SK-N-SH treated with all-trans-retinoic acid at 6 μM for 48 hours (cell line): ENCODE measurements around the gene SRRD.

Source experiments
- BACH2 ChIP-seq: fragments of 250-450 bp; sonication (Bioruptor Pico); IDR thresholded peaks from 2 replicates; pipeline ENCODE4 v1.9.0; 2021; ENCODE audit warnings: mild to moderate bottlenecking, borderline replicate concordance
- CSDC2 ChIP-seq: fragments of 250-450 bp; sonication (Bioruptor Pico); IDR thresholded peaks from 2 replicates; pipeline ENCODE4 v1.5.0; 2020; ENCODE audit warnings: mild to moderate bottlenecking, moderate library complexity
- ESRRG ChIP-seq: fragments of 250-450 bp; sonication (Bioruptor Pico); IDR thresholded peaks from 2 replicates; pipeline ENCODE4 v1.6.1; 2021; ENCODE audit warnings: mild to moderate bottlenecking
- GLIS3 ChIP-seq: fragments of 250-450 bp; sonication (Bioruptor Pico); IDR thresholded peaks from 2 replicates; pipeline ENCODE4 v1.5.0; 2020; ENCODE audit warnings: mild to moderate bottlenecking, moderate library complexity
- OSR1 ChIP-seq: fragments of 250-450 bp; sonication (Bioruptor Pico); IDR thresholded peaks from 2 replicates; pipeline ENCODE4 v1.8.0; 2022; ENCODE audit warnings: moderate library complexity, mild to moderate bottlenecking, inconsistent platforms
- SNAI2 ChIP-seq: fragments of 250-450 bp; sonication (Bioruptor Pico); IDR thresholded peaks from 2 replicates; pipeline ENCODE4 v1.5.0; 2020; ENCODE audit warnings: mild to moderate bottlenecking, moderate library complexity
- ZC3H10 ChIP-seq: fragments of 250-450 bp; sonication (Bioruptor Pico); IDR thresholded peaks from 2 replicates; pipeline ENCODE4 v1.5.1; 2021; ENCODE audit warnings: mild to moderate bottlenecking, moderate library complexity
- ZFP3 ChIP-seq: fragments of 250-450 bp; sonication (Bioruptor Pico); IDR thresholded peaks from 2 replicates; pipeline ENCODE4 v1.5.0; 2020; ENCODE audit warnings: mild to moderate bottlenecking, moderate library complexity
- ZFP30 ChIP-seq: fragments of 450-650 bp; formaldehyde crosslinking; IDR thresholded peaks from 2 replicates; pipeline ENCODE4 v1.5.0; 2022; ENCODE audit warnings: mild to moderate bottlenecking, moderate library complexity
- ZNF565 ChIP-seq: fragments of 450-650 bp; formaldehyde crosslinking; conservative IDR thresholded peaks from 2 replicates; pipeline ENCODE4 v1.5.0; 2020; ENCODE audit warnings: low read depth, mild to moderate bottlenecking, moderate library complexity
- ZNF8 ChIP-seq: fragments of 450-650 bp; formaldehyde crosslinking; IDR thresholded peaks from 2 replicates; pipeline ENCODE4 v1.5.0; 2020; ENCODE audit warnings: mild to moderate bottlenecking, moderate library complexity
- TF ChIP-seq, protein P1 (sequence below): fragments of 250-450 bp; sonication (Bioruptor Pico); IDR thresholded peaks from 2 replicates; pipeline ENCODE4 v1.8.0; 2020; ENCODE audit warnings: mild to moderate bottlenecking, moderate library complexity, borderline replicate concordance
- TF ChIP-seq, protein P2 (sequence below): fragments of 250-450 bp; sonication (Bioruptor Pico); IDR thresholded peaks from 2 replicates; pipeline ENCODE4 v1.5.1; 2021; ENCODE audit warnings: mild to moderate bottlenecking, moderate library complexity
- TF ChIP-seq, protein P3 (sequence below): fragments of 250-450 bp; sonication (Bioruptor Pico); IDR thresholded peaks from 2 replicates; pipeline ENCODE4 v1.8.0; 2021; ENCODE audit warnings: low read depth, mild to moderate bottlenecking, moderate library complexity, borderline replicate concordance

GRCh38 chr22:26496456-26496855, 12.8 kb downstream of the SRRD start:
- TF ChIP-seq ZNF565 (CRISPR knock-in tag): no peak
- TF ChIP-seq, protein P1, sequence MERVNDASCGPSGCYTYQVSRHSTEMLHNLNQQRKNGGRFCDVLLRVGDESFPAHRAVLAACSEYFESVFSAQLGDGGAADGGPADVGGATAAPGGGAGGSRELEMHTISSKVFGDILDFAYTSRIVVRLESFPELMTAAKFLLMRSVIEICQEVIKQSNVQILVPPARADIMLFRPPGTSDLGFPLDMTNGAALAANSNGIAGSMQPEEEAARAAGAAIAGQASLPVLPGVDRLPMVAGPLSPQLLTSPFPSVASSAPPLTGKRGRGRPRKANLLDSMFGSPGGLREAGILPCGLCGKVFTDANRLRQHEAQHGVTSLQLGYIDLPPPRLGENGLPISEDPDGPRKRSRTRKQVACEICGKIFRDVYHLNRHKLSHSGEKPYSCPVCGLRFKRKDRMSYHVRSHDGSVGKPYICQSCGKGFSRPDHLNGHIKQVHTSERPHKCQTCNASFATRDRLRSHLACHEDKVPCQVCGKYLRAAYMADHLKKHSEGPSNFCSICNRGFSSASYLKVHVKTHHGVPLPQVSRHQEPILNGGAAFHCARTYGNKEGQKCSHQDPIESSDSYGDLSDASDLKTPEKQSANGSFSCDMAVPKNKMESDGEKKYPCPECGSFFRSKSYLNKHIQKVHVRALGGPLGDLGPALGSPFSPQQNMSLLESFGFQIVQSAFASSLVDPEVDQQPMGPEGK (CRISPR knock-in tag): no peak
- TF ChIP-seq SNAI2: no peak
- TF ChIP-seq ESRRG: no peak
- TF ChIP-seq ZNF8 (CRISPR knock-in tag): no peak
- TF ChIP-seq ZFP30 (CRISPR knock-in tag): no peak
- no peak for TF ChIP-seq ZC3H10 (CRISPR knock-in tag)
- TF ChIP-seq, protein P2, sequence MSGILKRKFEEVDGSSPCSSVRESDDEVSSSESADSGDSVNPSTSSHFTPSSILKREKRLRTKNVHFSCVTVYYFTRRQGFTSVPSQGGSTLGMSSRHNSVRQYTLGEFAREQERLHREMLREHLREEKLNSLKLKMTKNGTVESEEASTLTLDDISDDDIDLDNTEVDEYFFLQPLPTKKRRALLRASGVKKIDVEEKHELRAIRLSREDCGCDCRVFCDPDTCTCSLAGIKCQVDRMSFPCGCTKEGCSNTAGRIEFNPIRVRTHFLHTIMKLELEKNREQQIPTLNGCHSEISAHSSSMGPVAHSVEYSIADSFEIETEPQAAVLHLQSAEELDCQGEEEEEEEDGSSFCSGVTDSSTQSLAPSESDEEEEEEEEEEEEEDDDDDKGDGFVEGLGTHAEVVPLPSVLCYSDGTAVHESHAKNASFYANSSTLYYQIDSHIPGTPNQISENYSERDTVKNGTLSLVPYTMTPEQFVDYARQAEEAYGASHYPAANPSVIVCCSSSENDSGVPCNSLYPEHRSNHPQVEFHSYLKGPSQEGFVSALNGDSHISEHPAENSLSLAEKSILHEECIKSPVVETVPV (CRISPR knock-in tag): no peak
- no peak for TF ChIP-seq OSR1 (CRISPR knock-in tag)
- no peak for TF ChIP-seq ZFP3 (CRISPR knock-in tag)
- TF ChIP-seq GLIS3 (CRISPR knock-in tag): no peak
- TF ChIP-seq, protein P3, sequence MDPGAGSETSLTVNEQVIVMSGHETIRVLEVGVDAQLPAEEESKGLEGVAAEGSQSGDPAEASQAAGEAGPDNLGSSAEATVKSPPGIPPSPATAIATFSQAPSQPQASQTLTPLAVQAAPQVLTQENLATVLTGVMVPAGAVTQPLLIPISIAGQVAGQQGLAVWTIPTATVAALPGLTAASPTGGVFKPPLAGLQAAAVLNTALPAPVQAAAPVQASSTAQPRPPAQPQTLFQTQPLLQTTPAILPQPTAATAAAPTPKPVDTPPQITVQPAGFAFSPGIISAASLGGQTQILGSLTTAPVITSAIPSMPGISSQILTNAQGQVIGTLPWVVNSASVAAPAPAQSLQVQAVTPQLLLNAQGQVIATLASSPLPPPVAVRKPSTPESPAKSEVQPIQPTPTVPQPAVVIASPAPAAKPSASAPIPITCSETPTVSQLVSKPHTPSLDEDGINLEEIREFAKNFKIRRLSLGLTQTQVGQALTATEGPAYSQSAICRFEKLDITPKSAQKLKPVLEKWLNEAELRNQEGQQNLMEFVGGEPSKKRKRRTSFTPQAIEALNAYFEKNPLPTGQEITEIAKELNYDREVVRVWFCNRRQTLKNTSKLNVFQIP (CRISPR knock-in tag): no peak
- no peak for TF ChIP-seq CSDC2 (CRISPR knock-in tag)
- no peak for TF ChIP-seq BACH2 (CRISPR knock-in tag)
